Measurements from ENCODE around the gene PIP4K2C.

PIP4K2C gene

DNA sequence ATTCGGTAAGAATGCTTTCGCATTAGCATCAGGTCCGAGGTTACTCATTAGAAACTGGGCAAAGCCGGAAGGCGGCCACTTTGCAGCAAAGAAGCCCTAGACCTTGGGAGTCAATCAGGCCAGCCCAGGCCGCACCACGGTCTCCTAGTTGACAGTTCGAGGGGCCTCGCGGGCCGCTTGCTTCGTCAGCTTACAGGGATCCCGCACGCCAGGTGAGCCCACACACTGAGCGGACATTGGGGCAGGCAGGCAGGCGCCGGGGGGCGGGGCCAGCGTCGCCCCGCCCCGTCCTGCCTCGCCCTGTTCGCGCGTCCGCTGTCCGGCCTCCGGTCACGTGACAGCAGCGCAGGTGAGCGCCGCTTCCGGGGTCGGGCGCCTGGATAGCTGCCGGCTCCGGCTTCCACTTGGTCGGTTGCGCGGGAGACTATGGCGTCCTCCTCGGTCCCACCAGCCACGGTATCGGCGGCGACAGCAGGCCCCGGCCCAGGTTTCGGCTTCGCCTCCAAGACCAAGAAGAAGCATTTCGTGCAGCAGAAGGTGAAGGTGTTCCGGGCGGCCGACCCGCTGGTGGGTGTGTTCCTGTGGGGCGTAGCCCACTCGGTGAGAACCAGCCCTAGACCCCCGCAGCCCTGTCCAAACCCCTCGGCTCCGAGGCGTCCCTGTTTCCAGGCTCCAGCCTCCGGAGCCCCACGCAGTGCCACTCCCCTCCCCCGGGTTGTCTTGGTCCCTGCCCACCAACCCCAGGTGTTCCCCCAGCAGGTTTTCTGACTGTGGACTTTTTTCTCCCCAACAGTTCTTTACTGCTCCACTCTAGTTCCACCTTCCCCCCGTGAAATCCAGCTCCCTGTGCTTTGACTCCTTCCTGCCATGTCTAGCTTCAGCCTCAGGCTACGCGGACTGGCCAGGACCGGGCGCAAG lies at the start of gene PIP4K2C:
PIP4K2C (plus strand) TSS at position 329 of the 918 bp plus-strand sequence; CDS start at position 427, 98 bp downstream.
- DNase-seq, result peak; percentile 41 to 49

DNA sequence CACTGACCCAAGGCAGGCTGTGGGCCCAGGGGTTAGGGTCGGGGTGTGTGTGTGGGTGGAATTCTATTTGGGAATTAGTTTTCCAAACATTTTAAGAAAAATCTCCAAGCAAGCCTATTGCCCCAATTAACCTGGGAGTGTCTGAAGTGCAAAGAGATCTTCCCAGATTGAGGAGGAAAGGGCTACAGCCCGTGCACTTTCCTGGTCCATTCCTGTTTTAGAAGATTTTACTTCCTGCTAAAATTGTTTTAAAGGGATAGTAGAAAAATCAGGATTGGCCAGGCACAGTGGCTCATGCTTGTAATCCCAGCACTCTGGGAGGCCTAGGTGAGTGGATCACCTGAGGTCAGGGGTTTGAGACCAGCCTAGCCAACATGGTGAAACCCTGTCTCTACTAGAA lies 49.3 kb upstream of the PIP4K2C start:
- DNase-seq, result no peak

DNA sequence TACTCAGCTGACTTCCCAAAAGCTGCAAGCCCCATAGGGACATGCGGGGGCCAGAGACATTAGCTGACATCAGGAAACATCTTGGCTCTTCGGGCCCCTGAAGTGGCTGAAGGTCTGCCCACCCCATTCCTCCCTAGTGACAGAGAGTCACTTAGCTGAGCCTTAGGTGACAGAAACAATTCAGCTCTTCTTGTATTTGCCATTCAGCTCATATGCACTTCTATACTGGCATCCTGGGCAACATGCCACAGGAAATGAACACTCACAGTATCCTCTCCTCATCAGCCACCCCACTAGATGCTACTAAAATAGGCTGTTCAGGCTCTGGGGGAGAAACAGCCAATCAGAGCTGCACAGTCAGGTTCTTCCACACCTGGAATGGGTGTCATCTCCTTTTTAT lies 47.4 kb upstream of the PIP4K2C start:
- DNase-seq, result no peak

DNA sequence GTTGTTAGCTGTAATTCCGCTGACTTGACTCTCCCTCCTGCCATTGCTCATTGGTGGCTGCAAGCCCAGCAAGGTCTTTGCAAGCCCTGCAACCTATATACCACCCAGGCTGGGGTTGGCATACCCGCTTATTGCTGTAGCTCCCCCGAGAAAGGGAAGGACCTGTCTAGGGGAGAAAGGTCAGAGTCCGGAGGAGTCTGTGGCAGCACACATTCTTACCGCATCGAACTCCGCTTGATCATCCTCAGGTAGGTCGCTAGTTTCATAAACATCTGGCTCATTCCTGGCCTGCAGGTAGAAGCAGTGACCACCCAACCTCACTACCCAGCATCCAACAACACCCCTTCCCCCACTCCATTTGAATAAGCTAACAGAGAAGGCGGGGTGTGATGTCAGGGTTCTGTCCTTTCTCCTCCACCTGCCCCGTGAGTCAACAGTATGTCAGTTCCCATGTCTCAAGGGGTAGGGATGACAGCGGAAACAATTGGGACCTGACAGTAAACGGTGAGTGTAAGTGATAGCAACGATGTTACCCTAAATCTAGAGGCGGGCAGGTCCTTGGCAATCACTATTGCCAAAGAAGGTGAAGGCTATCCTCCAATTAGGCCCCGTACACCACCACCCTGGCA lies 45.1 kb upstream of the PIP4K2C start:
- DNase-seq, result no peak

DNA sequence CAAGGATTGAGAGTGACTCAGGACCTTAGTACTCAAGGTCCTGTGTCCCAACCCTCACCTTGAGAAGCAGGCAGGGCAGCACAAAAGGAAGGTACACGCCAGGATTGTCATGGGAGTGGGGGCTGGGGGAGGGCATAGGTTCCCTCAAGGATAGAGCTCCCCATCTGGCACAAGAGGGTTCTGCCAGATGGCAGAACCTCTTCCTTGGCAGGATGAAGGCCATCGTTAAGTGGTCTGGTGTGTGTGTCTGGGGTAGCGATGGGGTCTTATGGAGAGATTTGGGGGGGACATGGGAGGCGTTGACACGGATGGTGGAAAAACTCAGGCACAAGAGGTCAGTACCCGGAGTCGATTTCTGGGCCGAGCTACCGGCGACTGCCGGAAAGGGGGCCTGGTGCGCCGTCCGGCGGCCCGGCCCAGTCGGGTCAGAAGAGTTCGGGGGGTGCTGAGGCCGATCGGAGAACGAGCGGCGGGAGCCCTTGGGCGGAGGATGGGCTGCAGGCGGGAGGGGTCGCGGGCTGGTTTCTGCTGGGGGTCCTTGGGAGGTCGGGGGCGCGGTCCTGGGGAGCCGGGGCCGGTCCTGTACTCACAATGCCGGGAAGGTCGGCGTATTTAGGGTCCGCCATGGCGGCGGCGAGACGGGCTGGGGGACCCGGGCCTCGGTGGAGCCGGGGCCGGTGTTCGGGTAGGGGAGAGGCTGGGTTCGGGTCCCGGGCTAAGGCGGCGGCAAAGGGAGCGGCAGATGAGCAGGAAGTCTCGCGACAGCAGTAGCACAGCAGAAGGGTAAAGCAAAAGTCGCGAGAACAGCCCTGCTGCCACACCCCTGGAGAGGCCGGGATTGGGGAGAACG lies 44.3 kb upstream of the PIP4K2C start, which contains the start of gene DCTN2:
DCTN2 (minus strand) TSS at position 755 of the 850 bp plus-strand sequence; CDS start at position 626, 129 bp downstream.
- peak; percentile 90 to 99 for DNase-seq

DNA sequence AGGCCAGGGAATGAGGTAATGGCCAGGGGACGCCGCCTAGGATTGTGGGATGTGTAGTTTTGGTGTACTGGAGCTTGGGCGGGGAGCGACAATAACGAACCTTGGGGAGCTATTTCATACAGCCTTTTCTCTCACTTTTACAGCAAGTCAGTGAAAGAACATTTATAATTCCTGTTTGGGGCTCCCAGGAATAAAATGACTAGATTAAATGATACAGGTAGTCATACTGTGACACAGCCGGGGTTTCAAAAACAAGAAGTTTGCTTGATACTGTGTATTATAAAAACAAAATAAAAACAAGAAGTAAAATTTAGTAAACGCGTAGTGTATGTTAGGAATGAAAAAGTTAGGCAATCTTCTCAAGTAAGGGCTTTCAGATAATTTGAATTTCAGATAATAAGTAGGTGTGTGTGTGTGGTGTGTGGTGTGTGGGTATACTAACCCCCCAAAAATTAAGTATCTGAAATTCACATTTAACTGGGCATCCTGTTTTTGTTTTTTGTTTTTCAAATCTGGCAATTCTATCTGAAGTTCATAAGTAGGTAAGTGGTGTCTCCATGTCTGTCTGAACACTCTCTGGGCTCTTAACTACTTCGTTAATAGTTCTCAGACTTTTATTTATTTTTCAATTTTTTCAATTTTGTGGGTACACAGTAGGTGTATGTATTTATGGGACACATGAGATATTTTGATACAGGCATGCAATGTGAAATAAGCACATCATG lies 43.5 kb upstream of the PIP4K2C start:
- DNase-seq, result no peak

DNA sequence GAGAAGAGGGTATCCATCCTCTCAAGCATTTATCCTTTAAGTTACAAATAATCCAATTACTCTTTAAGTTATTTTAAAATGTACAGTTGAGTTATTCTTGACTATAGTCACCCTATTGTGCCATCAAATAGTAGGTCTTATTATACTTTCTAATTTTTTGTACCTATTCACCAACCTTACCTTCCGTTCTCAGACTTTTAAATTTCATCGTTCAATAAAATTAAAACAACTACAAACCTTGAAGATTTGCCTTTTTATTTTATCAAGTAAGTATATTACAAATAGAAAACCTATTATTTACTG lies 43.0 kb upstream of the PIP4K2C start:
- DNase-seq, result no peak

DNA sequence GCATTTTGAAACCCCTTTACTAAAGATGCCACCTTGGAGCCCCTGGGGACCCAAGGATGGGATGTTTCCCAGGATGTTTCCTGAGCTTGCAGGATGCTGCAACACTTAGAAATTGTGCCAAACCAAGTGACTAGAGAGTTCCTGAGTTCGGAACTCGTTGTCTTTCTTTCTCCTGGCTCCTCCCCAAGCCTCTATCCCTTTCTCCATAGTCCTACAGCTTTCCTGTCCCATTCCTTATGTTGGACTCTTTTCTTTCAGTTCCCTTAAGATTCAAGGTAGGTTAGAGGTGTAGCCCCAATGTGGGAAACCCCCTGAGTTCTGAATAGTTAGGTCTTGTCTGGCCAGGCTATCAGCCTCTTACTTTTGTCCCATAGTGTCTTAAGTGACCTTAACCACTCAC lies 42.5 kb upstream of the PIP4K2C start:
- no peak for DNase-seq

DNA sequence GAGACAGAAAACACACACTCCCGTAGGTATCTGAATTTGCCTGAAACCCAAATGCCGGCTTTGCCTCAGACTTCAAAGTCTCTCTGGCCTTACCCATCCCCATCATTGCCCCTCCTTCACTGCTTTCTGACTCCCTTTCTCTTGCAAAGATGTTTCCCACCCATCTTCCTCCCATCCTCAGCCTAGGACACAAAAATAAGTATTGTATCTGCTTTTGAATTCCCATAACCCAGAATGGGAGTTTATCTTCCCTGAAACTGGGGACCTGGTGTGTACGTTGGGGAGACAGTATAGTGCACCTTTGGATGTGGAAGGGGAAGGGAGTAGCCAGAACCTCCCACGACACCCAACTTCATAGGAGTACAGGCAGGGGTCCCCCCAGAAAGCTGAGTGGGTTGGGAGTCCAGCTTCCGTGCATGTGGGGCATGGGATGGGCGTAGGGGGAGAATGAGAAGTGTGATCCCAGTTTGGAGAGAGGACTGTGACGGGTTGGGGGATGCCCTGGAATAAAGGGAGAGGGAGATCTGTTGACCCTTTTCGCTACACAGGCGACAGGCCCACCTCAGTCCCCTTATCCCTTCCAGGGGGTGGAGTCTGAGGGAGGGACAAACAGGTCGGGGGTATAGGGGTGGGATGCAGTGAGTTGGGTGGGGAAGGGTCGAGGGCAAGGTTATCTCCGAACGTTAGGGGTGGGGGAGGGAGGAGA lies 41.6 kb upstream of the PIP4K2C start:
- DNase-seq, result no peak

DNA sequence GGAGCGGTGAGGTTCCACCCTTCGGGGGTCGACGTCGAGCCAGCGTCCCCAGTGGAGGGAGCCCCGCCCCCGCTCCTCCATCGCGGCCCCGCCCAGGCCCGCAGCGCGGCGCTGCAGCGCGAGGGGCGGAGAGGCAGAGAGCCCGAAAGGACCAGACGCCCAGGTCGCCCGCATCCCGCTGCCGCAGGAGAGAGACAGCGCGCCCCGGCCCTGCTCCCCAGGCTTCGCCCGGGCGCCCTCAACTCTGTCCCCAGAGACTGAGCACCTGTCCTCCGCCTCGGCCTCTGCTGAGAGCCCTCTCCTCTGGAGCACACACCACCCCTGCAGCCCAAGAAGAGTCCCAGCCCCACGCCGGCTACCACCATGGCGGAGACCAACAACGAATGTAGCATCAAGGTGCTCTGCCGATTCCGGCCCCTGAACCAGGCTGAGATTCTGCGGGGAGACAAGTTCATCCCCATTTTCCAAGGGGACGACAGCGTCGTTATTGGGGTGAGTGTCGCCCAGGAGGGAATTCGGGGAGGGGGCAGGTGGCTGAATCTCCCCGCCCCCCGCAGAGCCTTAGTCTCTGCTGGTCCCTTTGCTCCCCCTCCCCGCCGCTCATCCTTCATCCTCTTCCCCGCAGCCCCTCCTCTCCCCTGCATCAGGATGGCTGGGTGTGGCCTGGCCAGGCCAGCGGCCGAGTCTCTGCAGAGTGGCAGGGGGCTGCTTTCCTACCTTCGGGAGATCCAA lies 40.9 kb upstream of the PIP4K2C start, which contains the start of gene KIF5A:
KIF5A (plus strand) TSS at position 136 of the 732 bp plus-strand sequence; CDS start at position 364, 228 bp downstream.
- DNase-seq, result peak in 1 of 2 experiments; percentile 26

DNA sequence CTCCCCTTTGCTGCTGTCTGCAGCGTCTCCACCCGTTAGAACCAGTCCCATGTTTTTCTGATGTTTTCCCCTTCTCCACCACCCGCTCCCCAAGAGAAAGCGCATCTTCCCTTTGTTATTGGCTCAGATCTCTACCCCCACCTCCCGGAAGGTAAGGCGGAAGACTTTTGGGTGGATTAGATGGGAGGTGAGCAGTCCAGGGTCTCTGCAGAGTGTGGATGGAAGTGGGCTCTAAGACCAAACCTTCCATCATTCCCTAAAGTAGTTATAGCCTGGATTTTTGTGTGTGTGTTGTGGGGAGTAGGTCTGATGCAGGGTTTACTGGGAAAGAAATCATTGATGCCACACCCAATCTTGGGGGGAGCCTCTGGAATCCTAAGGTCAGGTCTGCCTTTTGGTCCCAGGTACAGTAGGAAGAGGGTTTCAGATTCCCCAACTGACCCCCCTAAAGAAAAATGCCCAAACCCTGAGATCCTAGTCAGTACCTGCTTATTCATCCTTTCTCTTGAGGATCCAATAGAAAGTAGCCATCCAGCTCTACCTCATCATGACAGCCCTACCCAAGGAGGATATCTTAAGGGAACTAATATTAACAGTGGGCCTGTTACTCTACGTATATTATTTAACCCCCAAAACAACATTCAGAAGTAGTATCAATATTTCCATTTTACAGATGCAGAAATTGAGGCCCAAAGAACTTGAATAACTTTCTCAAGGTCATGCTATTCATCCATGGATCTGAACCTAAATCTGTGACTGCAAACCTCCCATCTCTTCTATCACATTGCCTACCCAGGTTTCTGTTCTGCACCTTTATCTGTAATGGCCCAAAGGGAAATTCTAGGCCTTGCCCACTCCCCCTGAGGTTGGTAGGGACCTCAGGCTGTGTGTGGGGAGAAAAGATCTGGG lies 40.1 kb upstream of the PIP4K2C start:
- DNase-seq, result no peak

DNA sequence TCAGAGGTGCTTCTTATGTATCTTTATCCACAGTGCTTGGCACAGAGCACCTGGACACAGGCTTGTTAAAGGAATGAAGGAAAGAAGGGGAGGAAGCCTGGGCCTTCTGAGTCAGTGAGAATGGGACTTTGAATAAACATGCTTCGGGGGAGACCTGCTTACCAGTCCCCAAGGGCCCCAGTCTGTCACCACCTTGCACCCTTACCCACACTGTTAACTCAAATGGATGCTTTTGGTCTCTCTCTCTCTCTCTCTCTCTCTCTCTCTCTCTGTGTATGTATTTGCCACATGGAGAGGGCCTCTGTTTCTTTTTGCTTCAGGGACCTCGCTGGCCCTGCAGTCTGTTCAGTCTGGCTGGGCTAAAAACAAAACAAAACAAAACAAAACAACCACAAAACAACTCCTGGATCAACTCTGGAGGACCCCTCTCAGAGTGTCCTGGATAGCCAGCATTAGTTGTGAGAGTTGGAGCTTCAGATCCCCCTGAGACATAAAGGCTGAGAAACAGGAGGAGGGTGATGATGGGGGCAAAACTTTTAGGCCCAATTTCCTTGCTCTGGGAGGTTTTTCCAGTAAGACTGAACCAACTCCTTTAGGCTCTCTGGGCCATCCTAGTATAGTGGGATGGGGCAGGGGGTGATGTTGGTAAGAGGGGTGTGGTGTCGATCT lies 39.2 kb upstream of the PIP4K2C start:
- DNase-seq, result no peak

DNA sequence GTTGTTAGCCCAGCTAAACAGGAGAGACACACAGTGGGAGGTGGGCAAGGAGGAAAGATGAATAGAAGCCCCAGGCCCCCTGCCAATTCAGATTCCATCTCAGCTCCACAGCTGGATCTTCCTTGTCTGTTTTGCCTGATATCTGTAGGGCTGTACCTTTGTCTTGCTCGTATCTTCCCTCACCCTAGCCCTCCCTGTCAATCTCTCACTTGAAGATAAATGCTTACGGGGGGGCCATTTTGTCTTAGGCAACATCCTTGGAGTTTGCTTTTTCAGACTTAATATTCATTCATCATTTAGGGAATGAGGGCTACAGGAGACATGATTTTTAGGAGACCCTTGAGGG lies 38.7 kb upstream of the PIP4K2C start:
- DNase-seq, result no peak

DNA sequence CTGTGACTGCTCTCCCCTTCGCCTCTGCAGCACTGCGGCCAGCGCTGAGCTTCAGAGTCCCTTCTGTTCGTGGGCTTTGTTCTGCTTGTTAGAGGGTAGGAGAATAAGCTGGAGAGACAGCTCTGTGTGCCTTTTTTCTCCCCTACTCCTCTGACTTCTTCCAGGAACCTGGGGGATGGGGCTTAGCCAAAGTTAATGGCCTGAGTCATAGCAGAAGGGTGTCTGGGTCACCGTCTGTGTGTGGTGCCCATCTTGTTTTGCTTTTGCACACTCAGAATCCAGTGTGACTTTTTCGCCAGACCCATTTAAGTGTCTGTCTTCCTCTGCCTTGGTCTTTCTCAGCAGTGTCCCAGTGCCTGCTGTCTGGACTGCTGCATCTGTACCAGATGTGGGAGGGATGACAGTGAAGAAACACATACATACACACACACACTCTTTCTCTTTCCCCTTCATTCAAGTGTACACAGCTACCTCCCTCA lies 38.1 kb upstream of the PIP4K2C start:
- DNase-seq, result no peak

DNA sequence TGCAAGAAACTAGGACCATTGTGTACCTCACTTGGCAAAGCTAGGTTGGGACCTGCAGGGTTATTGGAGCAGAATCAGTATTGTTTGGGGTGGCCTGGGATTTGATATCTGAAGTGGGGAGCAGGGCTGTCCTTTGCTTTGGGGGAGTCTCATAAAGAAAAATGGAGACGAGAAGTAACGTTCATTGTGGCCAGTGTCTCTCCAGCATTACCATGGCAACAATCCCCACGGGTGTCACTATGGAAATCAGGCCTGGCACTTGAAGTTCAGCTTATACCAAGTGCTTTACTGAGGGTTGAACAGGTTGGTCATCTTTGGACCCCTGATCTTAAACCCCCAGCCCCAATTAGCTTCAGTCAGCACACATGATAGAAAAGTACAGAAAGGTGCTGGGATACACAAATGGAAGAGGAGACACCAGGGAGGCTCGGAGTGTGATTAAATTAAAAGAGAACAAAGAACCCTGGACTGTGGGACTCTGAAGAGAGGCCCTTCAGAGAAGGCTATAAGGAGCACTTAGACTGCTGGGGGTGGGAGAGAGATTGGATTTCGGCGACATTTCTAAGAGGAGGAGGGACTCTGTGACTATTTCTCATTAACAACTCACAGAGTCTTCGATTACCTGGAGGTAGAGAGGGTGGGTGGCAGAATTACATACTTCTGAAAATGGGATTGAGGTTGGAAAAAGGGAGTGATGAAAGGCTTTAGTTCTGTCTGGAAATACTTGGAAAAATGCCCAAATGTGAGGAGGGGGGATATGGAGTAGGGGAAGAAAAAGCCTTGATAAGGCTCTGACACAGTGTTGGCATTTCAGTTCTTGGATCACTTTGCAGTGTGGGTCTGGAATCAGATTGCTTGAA lies 37.4 kb upstream of the PIP4K2C start:
- DNase-seq, result no peak

DNA sequence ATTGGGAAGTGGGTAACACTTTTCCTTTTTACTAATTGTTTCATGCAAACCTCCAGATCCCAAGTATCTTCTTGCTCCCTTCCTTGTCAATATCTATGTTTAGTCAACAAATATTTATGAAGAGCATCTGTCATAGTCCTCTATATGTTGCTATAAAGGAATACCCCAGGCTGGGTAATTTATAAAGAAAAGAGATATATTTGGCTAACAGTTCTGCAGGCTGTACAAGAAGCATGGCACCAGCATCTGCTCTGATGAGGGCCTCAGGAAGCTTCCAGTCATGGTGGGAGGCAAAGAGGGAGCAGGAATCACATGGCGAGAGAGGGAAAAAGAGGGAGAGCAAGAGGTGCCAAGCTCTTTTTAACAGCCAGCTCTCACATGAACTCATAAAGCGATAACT lies 36.5 kb upstream of the PIP4K2C start:
- DNase-seq, result no peak

DNA sequence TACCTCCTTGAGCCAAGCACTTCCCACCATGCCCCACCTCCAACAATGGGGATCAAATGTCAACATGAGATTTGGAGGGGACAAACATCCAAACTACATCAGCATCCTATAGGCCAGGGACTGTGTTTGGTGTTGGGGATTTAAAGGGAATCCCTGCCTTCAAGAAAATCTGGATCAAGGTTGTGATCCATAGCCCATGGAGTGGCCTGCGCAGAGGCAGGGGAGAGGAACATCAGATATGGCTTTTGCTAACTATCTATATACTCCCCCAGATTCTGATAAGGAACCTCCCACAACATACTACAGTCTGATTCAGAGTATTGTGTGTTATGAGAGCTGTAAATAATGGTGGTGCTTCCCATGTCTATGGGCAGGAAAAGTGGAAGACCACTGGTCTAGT lies 36.1 kb upstream of the PIP4K2C start:
- DNase-seq, result no peak

DNA sequence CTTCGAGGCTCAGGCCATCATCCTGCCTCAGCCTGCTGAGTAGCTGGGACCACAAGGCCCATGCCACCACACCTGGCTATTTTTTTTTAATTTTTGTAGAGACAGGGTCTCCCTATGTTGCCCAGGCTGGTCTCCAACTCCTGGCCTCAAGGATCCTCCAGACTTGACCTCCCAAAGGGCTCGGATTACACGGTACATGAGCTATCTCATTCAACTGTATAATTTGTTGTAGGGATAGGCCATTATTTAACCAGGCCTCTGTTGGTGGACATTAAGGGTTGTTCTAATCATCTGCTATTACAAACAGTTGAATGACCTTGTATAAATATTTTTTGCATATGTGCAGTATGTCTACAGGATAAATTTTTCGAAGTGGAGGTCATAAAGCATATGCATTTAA lies 32.1 kb upstream of the PIP4K2C start:
- DNase-seq, result no peak
